Activated B cell treated with CpG ODN at 0.5 μM for 24 hours (primary cell): Measurements from ENCODE around the gene KCNE5. TPM values are rescaled to one million over a fixed set of nuclear protein-coding genes. Genes with fewer than 3 reads are reported as not detected.
"Not testable (repeated sequence)": the region's sequence is repeated elsewhere in the genome, so short reads cannot be mapped to it uniquely, and the experiment has no call there.

Experiments used
- ATAC-seq: fragments of 200-7000 bp; cut with Tn5 transposase; one replicate; pipeline ENCODE4 v1.10.0; 2021; ENCODE audit warnings: low read depth, mild to moderate bottlenecking, moderate library complexity
- CTCF ChIA-PET: fragments of 350-600 bp; sonication (Branson Sonifier 250); formaldehyde crosslinking; loops from one replicate; lab custom pipeline; 2021; ENCODE audit warnings: antibody characterized with exemption; lab: Charles Lee
- POLR2A ChIA-PET: fragments of 350-600 bp; sonication (Branson Sonifier 250); formaldehyde crosslinking; loops from one replicate; lab custom pipeline; 2021; ENCODE audit warnings: antibody characterized with exemption; lab: Charles Lee
- DNase-seq: peaks from one replicate; pipeline ENCODE4 v3.0.0; 2022
- H3K27ac Mint-ChIP-seq: one replicate; pipeline ENCODE4 v1.8.0; 2020; ENCODE audit warnings: mixed read lengths
- H3K27me3 Mint-ChIP-seq: one replicate; pipeline ENCODE4 v1.8.0; 2021; ENCODE audit warnings: mixed read lengths
- H3K36me3 Mint-ChIP-seq: one replicate; pipeline ENCODE4 v1.8.0; 2021; ENCODE audit warnings: low read depth, mixed read lengths
- H3K4me1 Mint-ChIP-seq: one replicate; pipeline ENCODE4 v1.8.0; 2021; ENCODE audit warnings: mixed read lengths
- H3K4me3 Mint-ChIP-seq: one replicate; pipeline ENCODE4 v1.8.0; 2020; ENCODE audit warnings: mild to moderate bottlenecking, mixed read lengths
- H3K9me3 Mint-ChIP-seq: one replicate; pipeline ENCODE4 v1.8.0; 2020; ENCODE audit warnings: mixed read lengths
- CTCF ChIP-seq: fragments of 200-600 bp; IDR thresholded peaks from one replicate; pipeline ENCODE4 v1.8.0; 2022; ENCODE audit warnings: antibody characterized with exemption, mild to moderate bottlenecking
- intact Hi-C: fragments of 100-400 bp; cut with micrococcal nuclease; formaldehyde crosslinking; loops from one replicate; pipeline ENCODE4 v1.15.1; 2024
- total RNA-seq: library from RNA; stranded (reverse); gene quantifications from 2 replicates; pipeline ENCODE4 v1.2.3, GENCODE V29; 2022

The KCNE5 gene
- total RNA-seq, 1 donor from 2014 or later, result 0.40 TPM

- Mint-ChIP-seq H3K27ac (no peak overlapping the region), H3K4me3 (no peak overlapping the region), H3K36me3 (peaks cover 18% of the 10 kb centered on the region), H3K27me3 (no peaks in the 10 kb centered on the region), H3K4me1 (no peaks in the 10 kb centered on the region), H3K9me3 (no peaks in the 10 kb centered on the region)
- CTCF ChIA-PET, result no interaction called here
- DNase-seq (no peak), ATAC-seq (no peak)
- no peak for TF ChIP-seq CTCF
- POLR2A ChIA-PET, result no interaction called here
- intact Hi-C loops, result no loop called here
These were observed 18.7 kb upstream of the KCNE5 start for GRCh38 chrX:109643687-109644086.

GRCh38 chrX:109638158-109638557 lies 13.2 kb upstream of the KCNE5 start:
- H3K4me3 Mint-ChIP-seq, result no peak overlapping the region
- H3K4me1 Mint-ChIP-seq, result no peaks in the 10 kb centered on the region
- H3K27ac Mint-ChIP-seq, result no peak overlapping the region
- H3K36me3 Mint-ChIP-seq, result peaks cover 13% of the 10 kb centered on the region
- ChIA-PET CTCF (interaction anchor here (1.1 to 1.6 kb wide), 2 partner anchors 153 to 253 kb away, joined by 3 to 5 read pairs; no protein-coding TSS in a partner anchor), POLR2A (interaction anchor here (0.6 to 0.7 kb wide), 2 partner anchors 127 to 1004 kb away, joined by 3 to 9 read pairs; no protein-coding TSS in a partner anchor)
- no peaks in the 10 kb centered on the region for H3K27me3 Mint-ChIP-seq
- ATAC-seq, result no peak
- H3K9me3 Mint-ChIP-seq, result no peaks in the 10 kb centered on the region
- no peak for TF ChIP-seq CTCF
- DNase-seq, result no peak
- intact Hi-C loops, result loop anchor here (10.0 kb wide), 1 partner anchor 103 kb away; the partner anchor contains the start of gene NXT2

- H3K27ac Mint-ChIP-seq, H3K9me3 Mint-ChIP-seq, H3K27me3 Mint-ChIP-seq, ATAC-seq, POLR2A ChIA-PET, H3K4me1 Mint-ChIP-seq, DNase-seq, H3K4me3 Mint-ChIP-seq: not testable (repeated sequence)
- intact Hi-C loops, result loop anchor here (10.0 kb wide), 1 partner anchor 103 kb away; the partner anchor contains the start of gene NXT2
- H3K36me3 Mint-ChIP-seq, result peaks cover 11% of the 10 kb centered on the region
- CTCF ChIA-PET, result interaction anchor here (1.6 kb wide), 1 partner anchor 152 kb away, joined by 5 read pairs; no protein-coding TSS in a partner anchor
These were observed 12.5 kb upstream of the KCNE5 start for GRCh38 chrX:109637477-109637876.

- CTCF ChIA-PET, result interaction anchor here (0.6 to 5.2 kb wide), 7 partner anchors 46 to 677 kb away, joined by 3 to 89 read pairs (median 3); no protein-coding TSS in a partner anchor
- POLR2A ChIA-PET, result no interaction called here
- Mint-ChIP-seq H3K4me3 (no peak overlapping the region), H3K27ac (no peak overlapping the region), H3K27me3 (no peaks in the 10 kb centered on the region), H3K36me3 (peaks cover 11% of the 10 kb centered on the region), H3K4me1 (no peaks in the 10 kb centered on the region), H3K9me3 (no peaks in the 10 kb centered on the region)
- no peak for TF ChIP-seq CTCF
- no peak for DNase-seq
- intact Hi-C loops, result loop anchor here (1.0 to 10.0 kb wide), 2 partner anchors 100 to 150 kb away; partner anchors contain the start of gene NXT2
- no peak for ATAC-seq
These were observed 10.2 kb upstream of the KCNE5 start for GRCh38 chrX:109635146-109635545.

- no peak for DNase-seq
- POLR2A ChIA-PET, result no interaction called here
- intact Hi-C loops, result loop anchor here (10.0 kb wide), 1 partner anchor 98 kb away; the partner anchor contains the start of gene NXT2
- no peaks in the 10 kb centered on the region for H3K36me3 Mint-ChIP-seq
- ATAC-seq, result no peak
- H3K27ac Mint-ChIP-seq, result no peak overlapping the region
- CTCF ChIA-PET, result interaction anchor here (1.7 to 5.2 kb wide), 2 partner anchors 147 to 160 kb away, joined by 4 to 89 read pairs; no protein-coding TSS in a partner anchor
- no peak for TF ChIP-seq CTCF
- no peaks in the 10 kb centered on the region for H3K4me1 Mint-ChIP-seq
- H3K9me3 Mint-ChIP-seq, result no peaks in the 10 kb centered on the region
- no peak overlapping the region for H3K4me3 Mint-ChIP-seq
- no peaks in the 10 kb centered on the region for H3K27me3 Mint-ChIP-seq
These were observed 8.0 kb upstream of the KCNE5 start for GRCh38 chrX:109632906-109633504.
